Renal cortex interstitium (tissue), 15 donors: ENCODE measurements around the gene HCRT. TPM values are rescaled to one million over a fixed set of nuclear protein-coding genes. Genes with fewer than 3 reads are reported as not detected.
"Not testable (repeated sequence)": the region's sequence is repeated elsewhere in the genome, so short reads cannot be mapped to it uniquely, and the experiment has no call there.

ENCODE experiments used
- DNase-seq, 11 donors: peaks; one replicate each; pipeline ENCODE4 v3.0.0-alpha.2; 2013; ENCODE audit warnings: low read depth in 9 of 11, low spot score in 4 of 11; ENCODE audit errors: extremely low read depth in 1 of 11
- long read RNA-seq, 16 experiments: transcript quantifications; one replicate each; lab custom pipeline, GENCODE V29; 2026
- polyA plus RNA-seq, 3 donors: library from polyadenylated mRNA; unstranded; fragments of 120-200 nt; gene quantifications; one replicate each; pipeline ENCODE4 v1.2.1, GENCODE V29; 2013; ENCODE audit not compliant: insufficient read length in 3 of 3

HCRT gene, protein sequence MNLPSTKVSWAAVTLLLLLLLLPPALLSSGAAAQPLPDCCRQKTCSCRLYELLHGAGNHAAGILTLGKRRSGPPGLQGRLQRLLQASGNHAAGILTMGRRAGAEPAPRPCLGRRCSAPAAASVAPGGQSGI
- polyA plus RNA-seq, result not detected
- long read RNA-seq, donor 1, result 0 reads
- long read RNA-seq, donor 2, result 0 reads
- long read RNA-seq, donor 3, result 0 reads
- long read RNA-seq, donor 4, result 0 reads
- long read RNA-seq, donor 5, result 0 reads
- long read RNA-seq, donor 6, result 0 reads
- long read RNA-seq, donor 7, result 0 reads
- long read RNA-seq, donor 8, result 0 reads
- long read RNA-seq, donor 9, result 0 reads
- long read RNA-seq, donor 10, result 0 reads
- long read RNA-seq, donor 11, result 0 reads
- long read RNA-seq, donor 12, result 0 reads
- long read RNA-seq, donor 13, result 0 reads
- long read RNA-seq, donor 14, result 0 reads
- long read RNA-seq, donor 15, result 0 reads
- long read RNA-seq, donor 16, result 0 reads

DNA sequence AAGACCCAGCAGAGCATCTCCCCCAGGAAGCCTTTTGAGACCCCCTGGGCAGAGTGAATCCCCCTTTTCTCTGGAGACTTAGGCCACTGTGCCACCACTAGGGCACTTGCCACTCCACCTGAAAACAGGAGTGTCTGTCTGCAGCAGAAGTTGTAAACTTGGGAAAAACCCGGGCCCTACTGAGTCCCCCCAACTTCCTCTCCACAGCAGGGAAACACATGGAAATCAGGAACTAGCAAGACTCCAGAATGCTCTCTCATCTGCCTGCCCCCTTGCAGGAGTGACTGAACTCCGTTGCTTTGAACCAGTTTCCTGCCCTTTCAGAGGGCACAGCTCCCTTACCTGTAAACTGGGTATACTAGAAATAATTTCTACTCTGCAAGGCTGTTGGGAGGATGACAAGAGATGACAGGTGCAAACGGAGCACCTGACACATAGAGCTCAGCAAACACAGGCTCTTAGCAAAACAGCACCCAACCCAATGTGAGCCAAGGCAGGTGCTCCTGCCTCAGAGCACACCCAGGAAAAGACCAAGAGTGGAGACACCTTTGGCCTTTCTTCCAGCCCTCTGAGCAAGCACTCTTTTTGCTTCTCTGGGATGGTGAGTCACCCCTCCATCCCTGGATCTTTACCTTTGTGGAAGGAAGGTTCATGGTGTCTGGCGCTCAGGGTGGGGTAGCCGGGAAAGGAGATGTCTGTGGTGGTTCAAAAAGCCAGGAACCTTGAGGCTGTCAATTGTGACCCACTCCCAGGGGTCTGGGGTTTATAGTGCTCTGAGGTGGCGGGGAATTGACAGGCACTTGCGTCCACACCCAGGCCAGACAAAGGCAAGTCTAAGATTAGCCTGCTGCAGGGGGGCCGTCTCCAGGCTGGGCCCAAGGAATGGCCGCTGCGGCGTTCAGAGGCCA, at the start of gene HCRT:
Gene HCRT (minus strand): TSS at position 740 of the 908 bp plus-strand sequence. CDS start 87 bp downstream, at position 653.
- DNase-seq, result no peak

DNA sequence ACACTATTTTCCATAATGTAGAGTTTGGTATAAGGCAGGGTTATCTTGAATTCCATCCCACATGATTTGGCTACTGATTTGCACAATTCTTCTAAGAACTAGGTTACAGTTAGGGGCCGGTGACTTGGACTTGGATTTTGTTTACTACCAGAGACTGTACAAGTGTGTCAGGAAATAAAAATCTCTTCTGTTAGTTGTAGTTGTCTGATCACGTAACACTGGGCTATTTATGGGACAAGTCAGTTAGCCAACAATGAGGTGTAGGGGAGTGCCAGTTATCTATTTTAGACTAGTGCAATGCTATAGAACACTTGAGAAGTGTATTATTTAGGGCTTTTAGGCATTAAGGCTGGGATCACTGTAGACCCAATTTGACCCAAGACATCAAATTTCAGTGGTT, 48.7 kb upstream of the HCRT start:
- DNase-seq, result no peak

DNA sequence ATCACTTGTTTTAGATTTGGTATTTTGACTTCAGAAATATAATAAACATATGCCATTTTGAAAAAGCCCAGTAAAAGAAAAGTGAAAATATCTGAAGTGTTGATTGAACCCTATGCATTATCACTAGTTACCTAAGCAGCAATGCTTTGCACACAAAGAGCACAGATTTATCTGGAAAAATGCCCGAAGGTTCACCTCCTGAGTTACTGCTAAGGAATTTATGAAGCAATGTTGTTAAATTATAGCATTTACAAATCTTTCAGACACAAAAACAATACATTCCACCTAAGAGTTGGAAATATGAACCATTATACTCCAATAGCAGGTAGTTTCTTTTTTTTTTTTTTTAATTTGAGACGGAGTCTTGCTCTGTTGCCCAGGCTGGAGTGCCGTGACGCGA, 47.9 kb upstream of the HCRT start:
- DNase-seq, result no peak

DNA sequence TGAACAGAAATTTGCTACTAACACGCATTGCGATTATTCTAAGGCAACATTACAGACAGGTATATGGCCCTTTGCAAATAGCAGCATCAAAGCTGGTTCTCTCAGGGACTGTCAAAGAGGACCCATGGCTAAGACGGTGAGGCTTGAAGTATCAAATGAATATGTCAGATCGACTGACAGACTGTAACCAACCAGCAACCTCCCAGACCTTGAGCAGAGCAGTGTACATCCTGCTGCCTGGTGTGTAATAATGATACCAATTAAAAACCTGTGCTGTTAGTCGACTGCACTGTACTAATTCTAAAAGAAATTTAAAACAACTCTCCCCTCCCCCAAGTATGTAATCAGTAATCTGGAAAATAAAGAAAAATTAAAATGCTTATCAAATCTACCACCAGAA, 45.0 kb upstream of the HCRT start:
- no peak for DNase-seq

DNA sequence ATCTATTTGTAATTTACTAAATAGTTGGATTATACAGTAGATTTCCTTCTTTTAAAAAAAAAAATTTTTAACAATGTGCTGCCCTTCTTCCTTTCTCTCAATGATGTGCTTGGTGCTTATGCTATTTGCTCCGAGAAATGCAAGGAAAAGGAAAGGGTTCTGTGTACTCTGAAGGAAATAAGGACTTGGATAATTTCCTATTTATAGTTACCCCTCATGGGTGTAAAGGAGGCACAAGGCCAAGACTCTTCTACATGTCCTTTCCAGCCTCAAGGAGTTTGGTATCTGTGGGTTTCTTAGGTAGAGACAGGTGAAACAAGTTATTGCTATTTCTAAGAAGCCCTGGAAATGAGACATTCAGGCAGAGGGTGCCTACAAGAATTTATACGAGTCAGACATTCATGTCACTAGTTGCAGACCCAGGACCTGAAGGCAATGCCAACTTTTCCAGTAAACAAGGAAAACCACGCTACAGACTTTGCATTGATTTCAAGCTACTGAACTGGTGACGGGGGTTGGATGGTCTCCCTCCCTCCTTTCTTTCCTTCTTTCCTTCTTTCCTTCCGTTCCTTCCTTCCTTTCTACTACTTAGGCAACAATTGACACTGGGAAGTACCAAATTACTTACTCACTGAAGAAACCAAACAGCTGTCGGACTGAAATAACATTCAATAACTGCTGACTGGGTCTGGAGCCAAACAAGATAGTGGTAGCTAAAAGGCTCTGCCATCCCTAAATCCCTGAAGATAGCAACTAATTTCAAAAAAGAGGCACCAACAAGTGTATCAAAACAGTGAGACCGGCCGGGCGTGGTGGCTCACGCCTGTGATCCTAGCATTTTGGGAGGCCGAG, 42.8 kb upstream of the HCRT start:
- no peak for DNase-seq

DNA sequence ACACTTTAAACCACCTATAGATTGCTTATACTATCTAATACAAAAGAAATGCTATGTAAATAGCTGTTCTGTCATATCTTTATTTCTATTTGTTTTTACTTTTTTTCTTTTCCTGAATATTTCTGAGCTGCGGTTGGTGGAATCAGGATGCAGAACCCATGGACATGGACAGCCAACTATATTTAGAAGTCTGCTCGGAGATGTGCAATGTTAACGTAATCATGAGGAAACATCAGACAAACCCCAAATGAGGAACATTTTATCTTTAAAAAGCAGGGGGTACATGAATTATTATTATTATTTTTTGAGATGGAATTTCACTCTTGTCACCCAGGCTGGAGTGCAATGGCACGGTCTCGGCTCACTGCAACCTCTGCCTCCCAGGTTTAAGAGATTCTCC, 40.4 kb upstream of the HCRT start:
- DNase-seq, result no peak

DNA sequence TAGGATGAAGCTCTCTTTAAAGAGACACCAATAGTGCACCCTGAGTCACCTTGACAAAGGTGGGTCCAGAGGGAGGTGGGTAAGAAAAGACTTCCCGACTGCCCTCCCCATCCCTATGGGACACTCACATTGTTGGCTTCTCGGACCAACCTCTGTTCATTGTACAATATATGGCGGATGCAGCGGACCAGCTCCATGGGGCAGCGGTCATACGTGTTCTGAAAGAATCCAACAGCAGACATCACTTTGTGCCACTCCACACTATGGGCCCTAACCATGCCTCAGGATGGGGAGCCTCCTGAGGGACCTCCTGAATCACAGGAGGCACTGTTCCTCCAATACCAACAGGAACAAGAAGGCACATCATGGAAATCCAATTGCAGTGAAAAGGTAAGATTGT, 39.4 kb upstream of the HCRT start:
- no peak for DNase-seq

DNA sequence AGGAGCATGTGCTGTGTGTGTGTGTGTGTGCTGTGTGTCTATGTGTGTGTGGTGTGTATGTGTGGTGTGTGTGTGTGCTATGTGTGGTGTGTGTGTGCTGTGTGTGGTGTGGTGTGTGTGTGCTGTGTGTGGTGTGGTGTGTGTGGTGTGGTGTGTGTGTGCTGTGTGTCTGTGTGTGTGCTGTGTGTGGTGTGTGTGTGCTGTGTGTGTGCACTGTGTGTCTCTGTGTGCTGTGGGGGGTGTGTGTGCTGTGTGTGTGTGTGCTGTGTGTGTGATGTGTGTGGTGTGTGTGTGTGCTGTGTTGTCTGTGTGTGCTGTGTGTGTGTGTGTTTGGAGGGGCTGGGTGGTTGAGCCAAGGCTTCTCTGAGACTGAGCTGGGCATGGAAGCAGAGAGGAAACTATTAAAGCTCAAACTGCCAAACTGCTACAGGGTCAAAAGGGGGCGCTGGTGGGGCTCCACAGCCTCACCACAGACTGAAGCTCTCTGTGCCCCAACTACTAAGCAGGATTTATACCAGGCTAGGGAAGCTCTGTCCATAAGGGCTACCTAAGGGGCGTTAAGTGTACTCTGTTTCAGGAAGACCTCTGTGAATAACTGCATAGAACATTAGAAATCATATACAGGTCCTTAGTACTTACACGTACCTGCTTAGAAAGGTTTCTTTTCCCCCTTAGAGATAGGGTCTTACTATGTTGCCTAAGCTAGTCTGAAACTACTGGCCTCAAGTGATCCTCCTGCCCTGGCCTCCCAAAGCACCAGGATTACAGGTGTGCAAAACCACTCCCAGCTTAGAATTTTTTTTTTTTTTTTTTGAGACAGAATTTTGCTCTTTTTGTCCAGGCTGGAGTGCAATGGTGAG, 36.9 kb upstream of the HCRT start:
- peak in 5 of 11 donors; percentile 6 to 23 (median 10) for DNase-seq

DNA sequence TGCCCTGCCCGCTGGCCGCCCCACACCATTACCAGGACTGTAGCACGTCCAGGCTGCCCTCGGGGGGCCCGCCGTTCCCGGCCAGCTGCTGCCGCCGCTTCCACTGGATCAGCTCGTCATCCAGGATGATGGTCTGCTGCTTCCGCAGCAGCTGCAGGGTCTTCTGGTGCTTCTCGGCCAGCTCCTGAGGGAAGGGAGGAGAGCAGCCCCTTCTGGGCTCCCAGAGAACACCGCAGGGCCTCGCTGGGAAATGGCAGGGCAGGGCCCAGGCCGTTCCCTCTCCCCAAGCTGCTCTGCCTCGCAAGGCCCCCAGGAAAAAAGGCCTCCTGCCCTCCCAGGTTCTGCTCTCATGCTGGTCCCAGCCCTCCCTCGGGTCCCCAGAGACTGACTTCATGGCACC, 34.0 kb upstream of the HCRT start:
- not testable (repeated sequence) for DNase-seq

DNA sequence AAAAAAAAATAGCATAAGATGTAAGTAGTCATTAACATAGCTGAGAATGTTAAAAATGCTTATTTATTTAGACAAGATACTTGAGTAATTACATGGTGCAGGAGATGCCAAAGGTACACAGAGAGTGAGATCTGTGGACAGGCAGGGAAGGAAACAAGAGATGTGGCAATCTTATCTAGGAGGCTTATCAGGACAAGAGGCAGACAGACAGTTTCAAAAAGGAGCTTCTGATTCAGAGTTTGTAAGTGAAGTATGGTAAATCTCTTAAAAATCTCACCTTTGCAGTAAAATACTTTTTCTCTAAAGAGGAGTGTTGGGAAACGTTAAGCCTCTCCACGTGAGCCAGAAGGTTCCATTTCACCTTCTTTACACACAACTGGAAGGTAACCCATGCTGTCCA, 28.9 kb upstream of the HCRT start:
- no peak for DNase-seq

DNA sequence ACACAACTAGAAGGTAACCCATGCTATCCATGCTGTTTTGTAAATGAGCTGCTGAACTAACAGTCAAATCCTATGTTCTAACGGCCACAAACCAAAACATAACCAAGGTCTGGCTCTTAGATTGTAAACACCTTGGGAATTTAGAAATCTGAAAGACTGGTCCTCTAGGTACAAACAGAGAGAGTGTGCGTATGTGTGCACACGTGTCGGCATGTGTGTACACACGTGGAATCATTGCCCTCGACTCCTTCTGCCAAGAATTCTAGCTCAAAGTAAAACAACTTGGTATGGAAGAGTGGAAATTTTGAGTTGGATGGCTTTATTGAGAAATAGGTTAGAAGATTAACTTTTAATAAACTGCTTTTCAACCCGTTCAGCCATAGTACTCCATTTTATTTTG, 27.1 kb upstream of the HCRT start:
- DNase-seq, result no peak

DNA sequence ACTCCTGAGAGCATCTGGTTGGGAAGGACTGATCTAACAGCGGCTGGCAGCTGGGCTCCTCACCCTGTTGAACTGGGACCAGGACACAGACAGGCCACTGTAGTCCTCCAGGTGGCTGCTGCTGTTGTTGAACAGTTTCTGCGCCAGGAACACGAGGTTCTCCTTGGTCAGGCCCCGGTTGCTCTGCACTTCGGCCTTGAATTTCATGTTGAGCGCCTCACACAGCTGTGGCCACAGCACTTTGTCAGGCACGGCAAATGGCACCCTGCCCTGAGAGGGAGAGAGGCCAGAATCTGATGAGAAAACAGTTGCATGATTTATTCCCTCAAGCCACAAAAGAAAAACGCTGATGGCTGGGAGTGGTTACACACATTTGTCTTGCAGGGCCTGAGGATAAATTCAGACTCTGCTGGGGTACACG, 26.7 kb upstream of the HCRT start:
- DNase-seq, result not testable (repeated sequence)

DNA sequence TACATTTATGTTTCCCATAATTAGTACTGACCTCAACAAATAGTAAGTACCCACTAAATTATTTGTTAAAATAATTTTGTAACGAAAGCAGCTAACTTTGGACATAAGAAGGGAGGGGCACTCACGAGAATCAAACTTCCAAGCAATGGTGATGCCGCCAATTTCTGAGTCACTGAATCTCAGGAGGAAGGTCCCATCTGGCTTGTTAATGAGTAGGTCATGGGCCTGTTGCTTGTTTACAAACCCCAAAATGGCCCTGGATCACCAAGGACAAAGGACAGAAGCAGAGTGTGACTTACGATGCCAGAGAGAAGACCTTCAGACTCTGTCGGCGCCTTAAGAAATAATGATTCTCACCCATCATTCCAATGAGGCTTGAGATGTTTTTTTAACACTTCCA, 24.8 kb upstream of the HCRT start:
- no peak for DNase-seq

DNA sequence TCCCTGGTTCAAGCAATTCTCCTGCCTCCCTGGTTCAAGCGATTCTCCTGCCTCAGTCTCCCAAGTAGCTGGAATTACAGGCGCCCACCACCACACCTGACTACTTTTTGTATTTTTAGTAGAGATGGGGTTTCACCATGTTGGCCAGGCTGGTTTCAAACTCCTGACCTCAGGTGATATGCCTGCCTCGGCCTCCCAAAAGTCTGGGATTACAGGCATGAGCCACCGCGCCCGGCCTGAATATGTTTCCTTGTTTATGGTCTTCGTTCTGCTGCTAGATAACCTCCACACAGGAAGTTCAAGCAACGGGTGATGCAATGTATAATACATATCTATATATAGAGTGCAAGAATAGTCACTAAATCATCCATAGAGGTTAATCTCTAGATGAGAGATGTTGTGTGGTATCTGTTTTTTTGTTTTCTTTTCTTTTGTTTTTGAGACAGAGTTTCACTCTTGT, 20.9 kb upstream of the HCRT start:
- DNase-seq, result not testable (repeated sequence)

DNA sequence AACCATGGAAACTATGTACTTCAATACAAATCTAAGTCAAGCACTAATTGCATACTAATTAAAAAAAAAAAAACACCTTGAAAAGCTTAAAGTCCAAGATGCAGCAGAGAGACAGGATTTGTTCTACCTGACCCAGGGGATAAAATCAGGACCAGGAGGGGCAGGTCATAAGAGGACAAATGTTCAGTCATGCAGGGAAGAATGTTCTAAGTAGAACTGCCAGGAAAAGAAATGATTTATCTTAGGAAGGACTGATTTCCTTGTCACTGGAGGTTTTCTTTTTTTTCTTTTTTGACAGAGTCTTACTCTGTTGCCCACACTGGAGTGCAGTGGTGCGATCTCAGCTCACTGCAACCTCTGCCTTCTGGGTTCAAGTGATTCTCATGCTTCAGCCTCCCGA, 18.1 kb upstream of the HCRT start:
- no peak for DNase-seq

DNA sequence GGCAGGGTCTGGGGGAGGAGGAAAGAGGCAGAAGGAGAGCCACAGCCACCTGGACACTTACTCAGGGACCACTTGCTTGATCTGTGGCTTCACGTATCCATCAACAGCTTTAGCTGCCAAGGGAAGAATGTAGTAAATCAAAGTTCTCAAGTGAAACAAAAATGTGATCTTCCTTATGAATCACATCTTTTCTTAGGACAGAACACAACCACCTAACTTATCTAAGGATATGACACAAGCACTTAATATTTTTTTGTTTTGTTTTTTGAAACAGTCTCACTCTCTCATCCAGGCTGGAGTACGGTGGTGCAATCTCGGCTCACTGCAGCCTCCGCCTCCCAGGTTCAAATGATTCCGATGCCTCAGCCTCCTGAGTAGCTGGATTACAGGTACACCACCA, 17.4 kb upstream of the HCRT start:
- no peak for DNase-seq

DNA sequence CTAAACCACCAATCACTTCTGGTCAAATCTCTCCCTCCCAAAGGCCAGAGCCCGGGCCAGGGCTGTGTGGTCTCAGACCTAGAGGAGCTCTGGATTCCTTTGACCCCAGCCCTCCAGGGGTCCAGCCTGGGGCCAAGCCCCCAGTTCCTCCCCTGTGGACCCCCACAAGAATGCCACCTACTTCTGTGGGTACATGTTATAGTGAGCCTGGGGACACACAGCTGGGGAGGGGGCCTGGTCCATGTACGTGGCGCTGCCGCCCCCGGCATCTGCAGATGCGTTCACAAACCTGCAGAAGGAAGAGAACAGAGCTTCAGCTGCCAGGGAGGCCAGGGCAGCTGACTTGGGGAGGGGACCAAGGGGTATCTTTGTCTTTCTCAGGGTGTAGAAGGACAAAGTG, 16.9 kb upstream of the HCRT start:
- DNase-seq, result no peak

DNA sequence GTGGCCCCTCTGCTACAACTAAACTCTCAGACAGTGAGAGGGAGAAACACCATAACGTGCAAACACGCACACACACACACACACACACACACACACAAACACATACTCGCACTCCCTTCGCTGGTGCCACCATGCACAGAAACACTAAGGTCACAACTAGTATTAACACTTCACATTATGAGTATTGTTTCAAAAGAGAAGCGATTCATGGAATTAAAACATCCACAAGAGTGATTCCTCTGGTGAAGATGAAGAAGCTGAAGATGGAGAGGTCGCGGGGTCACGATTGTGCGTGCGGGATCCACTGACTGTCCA, 16.2 kb upstream of the HCRT start:
- DNase-seq, result no peak
